GM18517 (cell line): Measurements from ENCODE around the gene BARHL2.
A peak's percentile ranks its signal among the peaks of the same experiment; 100 is the strongest.

Source experiments
- ATAC-seq: cut with Tn5 transposase; IDR thresholded peaks from one replicate; pipeline ENCODE4 v1.9.1; 2021; ENCODE audit warnings: mild to moderate bottlenecking, moderate library complexity; ENCODE audit not compliant: unreplicated experiment

The BARHL2 gene

GRCh38 chr1:90724926-90725656 lies 8.0 kb upstream of the BARHL2 start:
- ATAC-seq, result no peak

- ATAC-seq, result no peak
These were observed 7.3 kb upstream of the BARHL2 start for GRCh38 chr1:90724361-90724760.

DNA sequence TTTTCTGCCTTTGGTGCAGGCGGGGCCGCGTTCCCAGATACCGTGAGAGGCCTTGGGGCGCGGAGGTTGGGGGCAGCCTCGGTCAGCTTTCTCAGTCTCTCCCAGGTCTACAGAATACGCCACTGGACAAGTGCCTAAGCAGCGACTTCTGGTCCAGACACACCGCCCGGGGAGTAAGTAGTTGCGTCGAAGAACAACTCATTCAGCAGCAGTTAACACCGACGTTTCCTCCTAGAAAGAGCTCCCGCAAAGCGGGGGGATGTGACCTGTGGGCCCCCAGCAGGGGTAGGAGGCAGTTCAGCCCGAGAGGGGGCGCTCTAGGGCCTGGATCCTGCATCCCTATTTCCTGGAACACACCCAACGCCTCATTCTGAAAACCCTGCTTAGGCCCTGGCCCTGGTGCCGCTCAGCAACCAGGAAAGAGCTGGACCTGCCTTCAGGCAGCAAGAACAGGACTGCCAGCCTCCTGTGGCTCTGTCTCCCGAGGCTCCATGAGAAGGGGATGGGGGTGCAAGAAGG lies 6.5 kb upstream of the BARHL2 start:
- ATAC-seq, result no peak

DNA sequence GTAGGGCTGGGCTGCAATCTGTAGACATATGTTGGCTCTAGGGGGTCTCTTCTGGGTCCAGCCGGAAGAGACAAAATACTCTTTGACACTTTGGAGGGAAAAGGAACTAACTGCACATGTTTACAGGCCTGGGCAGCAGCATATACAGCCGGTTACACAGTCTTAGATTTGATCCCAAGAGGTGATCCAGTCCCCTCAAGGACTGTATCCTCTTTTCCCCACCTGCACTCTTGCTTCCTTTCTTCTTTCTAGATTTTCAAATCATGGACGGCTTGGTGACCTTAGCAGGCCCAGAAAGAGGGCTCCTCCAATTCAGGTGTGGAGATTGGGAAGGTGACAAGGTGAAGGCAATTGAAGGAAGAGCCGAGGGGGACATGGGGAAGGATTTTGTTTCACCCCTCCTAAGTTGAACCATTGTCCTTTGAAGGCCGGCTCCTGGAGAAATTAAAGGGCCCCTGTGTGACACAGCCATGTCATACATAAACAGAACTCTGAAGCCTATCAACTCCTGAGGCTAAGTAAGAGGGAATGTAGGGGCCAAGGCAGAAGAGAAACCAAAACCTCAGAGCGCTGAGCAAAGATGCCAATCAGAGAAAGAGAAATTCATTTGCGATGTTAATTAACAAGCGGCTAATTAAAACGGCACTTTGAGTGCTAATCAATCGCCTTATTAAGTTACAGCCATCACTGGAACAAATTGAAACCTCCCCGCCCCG lies 5.9 kb upstream of the BARHL2 start:
- no peak for ATAC-seq

GRCh38 chr1:90721210-90722194 lies 4.4 kb upstream of the BARHL2 start:
- ATAC-seq, result peak; percentile 69

GRCh38 chr1:90720145-90720636 lies 3.1 kb upstream of the BARHL2 start:
- ATAC-seq, result no peak

- no peak for ATAC-seq
These were observed 2.4 kb upstream of the BARHL2 start for GRCh38 chr1:90719330-90720144.

DNA sequence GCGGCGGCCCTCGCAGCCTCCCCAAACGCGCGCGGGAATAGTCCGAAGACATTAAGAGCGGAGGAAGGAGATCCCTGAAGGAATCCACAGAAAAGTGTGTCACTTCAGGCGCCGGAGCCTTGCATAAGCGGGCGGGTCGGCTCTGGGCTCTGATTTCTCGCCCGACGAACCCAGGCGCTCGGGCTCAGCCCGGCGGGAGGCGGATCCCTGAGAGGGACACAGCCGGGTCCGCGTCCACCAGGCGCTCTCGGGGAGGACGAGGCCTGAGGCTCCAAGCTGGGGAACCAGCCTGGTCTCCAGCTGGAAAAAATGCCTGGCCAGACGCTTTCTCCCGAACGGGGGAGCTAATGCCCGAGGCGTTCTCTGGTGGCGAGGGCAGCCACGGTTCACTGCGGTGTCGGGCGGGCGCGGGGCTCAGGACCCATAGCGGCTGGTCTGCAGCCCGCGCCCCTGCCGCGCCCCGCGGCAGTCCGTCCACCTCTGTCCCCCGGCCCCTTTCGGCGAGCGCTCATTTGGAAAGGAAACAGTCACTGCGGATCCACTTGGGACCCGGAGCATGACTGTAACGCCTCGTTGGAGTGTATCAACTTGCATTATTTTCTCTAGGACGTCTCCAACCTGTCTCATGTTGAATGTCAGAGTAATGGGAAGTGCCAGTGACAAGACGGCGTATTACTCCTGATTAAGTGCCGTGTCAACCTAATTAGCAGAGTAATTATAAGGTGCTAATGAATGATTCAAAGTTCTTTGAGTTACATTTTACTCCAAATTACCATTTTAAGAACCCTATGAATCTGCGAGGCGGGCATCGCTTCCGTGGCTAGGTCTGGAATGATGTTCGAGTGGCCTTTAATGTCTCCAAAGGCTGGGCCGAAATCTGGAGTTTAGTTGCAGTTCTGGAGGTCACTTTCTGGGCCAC lies 1.6 kb upstream of the BARHL2 start:
- ATAC-seq, result no peak

DNA sequence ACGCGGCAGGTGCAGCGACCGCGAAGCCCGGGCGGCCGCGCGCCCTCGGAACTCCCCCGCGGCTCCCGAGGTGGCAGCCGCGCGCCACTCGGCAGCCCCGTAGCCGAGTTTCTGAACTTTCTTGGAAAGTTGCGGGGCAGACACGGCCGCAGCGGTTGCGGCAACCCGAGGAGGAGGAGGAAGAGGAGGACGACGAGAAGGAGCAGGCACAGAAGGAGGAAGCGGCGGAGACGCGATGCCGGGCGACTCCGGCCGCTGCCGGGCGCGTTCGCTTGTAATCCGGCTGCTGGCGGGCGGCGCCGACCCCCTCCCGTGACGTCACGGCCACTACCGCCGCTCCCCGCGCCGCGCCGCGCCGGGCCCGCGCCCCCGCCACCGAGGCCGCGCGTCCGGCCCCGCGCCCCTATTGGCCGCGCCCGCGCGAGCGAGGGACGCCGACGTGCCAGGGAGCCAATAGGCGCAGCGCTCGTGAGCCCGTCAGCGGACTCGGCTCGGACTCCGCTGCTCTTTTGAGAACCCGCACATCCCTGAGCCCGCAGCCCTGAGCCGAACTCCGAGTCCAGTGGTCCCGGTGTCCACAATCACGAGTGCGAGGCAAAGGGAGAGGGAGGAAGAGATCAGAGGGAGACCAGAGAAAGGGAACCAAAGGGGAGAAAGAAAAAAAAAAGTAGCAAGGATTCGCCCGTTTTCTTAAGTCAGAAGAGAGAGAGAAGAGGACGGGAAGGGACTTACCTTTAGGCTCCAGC lies 736 bp upstream of the BARHL2 start:
- no peak for ATAC-seq

DNA sequence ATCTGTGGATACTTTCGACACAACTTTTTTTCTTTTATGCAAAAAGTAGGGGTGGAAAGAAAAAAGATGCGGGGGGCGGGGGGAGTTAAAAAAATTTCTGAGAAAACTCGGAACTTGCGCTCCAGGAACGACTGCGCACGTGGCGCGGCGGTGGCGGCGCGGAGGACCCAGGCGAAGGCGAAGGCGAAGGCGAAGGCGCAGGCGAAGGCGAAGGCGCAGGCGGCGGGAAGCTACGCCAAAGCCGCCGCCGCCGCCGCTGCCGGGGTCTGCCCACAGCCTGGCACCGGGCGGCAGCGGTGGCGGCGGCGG lies 208 bp upstream of the BARHL2 start:
- no peak for ATAC-seq

DNA sequence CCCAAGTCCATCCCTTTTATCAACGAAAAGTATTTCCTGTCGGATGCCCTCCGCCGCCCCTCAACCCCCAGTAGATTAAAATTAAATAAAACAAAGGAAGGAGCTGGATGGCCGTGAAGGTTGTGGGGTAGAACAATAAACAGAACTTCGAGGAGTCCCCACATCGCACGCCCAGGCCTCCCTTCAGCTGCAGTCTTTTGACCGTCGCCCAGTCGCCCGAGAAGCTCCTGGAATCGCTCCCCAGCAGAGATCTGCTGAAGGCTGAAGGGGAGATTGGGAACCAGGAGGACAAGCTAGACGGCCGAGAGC lies 905 bp downstream of the BARHL2 start:
- no peak for ATAC-seq

DNA sequence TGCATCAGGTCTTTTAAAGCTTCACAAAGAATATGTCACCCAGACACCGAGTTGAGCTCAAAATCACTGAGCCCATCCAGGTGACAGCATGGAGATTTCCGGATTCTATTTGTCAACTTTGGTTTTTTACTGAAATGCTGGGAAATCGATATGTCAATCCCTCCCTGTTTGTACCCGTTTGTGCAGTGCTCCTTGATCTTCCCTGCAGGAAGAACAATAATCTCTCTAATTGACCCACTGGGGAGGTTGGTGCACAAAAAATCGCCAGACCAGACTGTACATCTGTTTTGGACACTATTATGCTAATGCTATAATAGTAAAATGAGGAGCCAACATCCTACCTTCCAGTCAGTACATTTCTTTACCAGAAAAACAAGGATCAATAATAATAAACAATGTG lies 1.8 kb downstream of the BARHL2 start:
- ATAC-seq, result no peak

GRCh38 chr1:90714521-90714951 lies 2.6 kb downstream of the BARHL2 start:
- ATAC-seq, result no peak

DNA sequence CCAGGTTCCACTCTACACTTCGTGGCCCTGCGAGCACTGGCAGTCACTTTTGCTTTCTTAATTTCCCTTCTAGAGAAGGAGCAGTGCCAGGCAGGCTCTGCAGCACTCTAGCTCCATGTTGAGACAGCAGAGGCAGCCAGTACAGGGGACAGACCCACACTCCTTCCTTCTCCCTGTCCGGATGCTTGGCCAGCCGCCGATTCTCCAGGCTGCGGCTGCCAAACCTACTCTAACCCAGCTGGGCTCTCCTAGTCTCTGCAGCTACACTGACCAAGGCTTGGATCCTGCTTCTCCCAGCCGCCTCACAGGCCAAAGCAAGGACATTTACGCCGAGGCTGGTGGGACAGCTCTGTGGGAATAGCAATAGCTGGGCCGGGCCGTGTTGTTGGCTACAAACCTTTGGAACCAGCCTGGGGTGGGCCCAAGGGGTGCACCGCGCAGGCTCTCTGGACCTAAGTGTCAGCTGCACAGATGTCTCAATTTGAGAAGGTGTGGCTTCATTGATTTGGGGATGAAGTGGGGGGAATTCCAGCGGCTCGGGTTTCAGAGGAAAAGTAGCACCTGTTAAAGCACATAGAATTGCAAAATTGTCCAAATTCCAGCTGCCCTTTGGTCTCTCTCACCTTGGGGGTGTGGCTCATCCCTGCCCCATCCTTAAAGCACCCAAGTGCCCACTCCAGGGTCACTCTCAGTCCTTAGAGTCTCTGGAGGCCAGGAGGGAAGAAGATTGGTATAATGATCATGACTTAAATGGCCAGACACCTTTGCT lies 3.2 kb downstream of the BARHL2 start:
- no peak for ATAC-seq

DNA sequence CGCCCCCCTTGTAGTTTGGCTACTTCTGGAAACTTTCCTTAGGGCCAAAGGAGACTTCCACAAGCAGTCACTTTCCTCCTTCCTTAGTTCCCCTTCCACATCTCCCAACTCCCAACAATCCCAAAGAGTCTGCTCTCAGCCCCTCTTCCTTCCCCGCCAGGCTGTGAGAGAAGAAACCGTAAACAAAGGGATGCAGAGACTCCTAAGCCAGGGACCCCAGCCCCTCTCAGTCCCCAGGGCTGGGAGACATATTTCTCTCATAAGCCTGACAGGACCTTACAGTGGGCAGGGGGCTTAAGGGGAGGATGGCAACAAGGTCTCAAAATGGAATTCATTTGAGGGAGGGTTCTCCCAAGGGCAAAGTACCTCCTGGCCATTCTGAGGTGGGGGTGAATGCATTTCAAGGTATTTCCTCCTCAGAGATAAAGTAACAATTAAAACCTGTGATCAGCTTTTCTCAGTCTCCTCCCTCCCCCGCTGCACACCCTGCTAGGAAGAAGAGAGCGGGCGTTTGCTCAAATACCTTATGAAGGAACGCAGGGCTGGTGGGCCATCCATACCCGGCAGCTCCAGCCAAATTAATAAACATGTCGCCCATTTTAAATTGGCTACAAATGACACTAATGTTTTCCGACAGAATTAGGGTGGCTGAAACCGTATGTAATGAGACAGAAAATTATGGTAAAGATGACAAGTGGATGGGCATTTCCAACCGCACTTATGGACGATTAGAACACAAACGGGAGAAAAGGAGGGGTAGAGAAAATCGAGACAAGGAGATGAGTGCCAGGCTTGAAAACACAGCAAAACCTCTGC lies 4.0 kb downstream of the BARHL2 start:
- no peak for ATAC-seq

GRCh38 chr1:90712153-90712856 lies 4.8 kb downstream of the BARHL2 start:
- ATAC-seq, result no peak
